ENCODE measurements around the gene SSC4D.

DNA sequence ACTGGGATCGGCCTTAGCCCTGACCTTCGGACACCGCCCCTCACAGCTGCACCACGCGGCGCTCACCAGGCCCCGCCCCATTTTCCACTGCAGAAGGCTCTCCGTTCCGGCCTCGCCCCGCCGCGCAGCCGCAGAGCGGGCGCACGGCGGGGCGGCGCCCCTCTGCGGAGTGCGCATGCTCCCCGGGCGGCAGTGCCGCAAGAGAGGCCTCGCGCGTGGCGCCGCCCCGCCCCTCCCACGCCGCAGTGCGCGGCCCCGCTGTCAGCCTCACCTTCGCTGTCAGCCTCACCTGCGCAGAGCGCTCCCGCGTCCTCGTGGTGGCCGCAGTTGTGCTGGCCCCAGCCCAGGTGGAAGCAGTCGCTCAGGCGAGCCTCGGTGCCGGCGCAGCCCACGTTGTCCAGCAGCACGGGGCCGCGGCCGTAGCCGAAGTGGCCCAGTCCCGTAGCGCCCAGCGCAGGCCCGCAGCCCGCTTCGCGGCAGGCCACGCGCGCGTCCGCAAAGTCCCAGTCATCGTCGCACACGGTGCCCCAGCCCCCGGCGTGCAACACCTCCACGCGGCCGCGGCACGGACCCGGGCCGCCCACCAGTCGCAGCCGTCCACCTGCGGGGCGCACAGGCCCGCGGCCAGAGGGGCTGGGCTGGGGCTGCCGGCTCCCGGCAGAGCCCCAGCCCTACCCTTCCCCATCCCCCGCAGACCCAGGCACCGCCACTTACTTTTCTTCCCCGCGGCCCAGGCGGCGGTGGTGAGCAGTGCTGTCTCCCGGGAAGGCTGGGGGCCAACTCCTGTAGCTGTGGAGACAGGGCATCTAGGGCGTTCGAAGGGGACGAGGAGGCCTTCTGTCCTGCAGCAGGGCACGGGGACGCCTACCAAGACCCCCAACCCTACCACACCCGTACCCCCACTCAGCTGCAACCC is 16.1 kb downstream of the SSC4D start:
- TF ChIP-seq, protein P1, sequence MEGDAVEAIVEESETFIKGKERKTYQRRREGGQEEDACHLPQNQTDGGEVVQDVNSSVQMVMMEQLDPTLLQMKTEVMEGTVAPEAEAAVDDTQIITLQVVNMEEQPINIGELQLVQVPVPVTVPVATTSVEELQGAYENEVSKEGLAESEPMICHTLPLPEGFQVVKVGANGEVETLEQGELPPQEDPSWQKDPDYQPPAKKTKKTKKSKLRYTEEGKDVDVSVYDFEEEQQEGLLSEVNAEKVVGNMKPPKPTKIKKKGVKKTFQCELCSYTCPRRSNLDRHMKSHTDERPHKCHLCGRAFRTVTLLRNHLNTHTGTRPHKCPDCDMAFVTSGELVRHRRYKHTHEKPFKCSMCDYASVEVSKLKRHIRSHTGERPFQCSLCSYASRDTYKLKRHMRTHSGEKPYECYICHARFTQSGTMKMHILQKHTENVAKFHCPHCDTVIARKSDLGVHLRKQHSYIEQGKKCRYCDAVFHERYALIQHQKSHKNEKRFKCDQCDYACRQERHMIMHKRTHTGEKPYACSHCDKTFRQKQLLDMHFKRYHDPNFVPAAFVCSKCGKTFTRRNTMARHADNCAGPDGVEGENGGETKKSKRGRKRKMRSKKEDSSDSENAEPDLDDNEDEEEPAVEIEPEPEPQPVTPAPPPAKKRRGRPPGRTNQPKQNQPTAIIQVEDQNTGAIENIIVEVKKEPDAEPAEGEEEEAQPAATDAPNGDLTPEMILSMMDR (IDR thresholded peaks at IDR 0.05; ENCODE audit: low read depth, low read length) = no peak
- TF ChIP-seq, protein P2, sequence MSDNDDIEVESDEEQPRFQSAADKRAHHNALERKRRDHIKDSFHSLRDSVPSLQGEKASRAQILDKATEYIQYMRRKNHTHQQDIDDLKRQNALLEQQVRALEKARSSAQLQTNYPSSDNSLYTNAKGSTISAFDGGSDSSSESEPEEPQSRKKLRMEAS (IDR thresholded peaks at IDR 0.05; ENCODE audit: low read depth, low read length) = peak; percentile 83
- TF ChIP-seq POLR2A (IDR thresholded peaks at IDR 0.05; ENCODE audit: extremely low read depth, insufficient read length) (peak; percentile 96), MYC (IDR thresholded peaks at IDR 0.05; ENCODE audit: low read depth, low read length) (peak; percentile 82)
